HEK293 (cell line): ENCODE results near the gene NFE2L2.
A peak's percentile ranks its signal among the peaks of the same experiment; 100 is the strongest.

ENCODE experiments used
- CTCF ChIA-PET: fragments of 350-600 bp; formaldehyde crosslinking; extraction: SDS; loops from one replicate; lab custom pipeline; 2021; ENCODE audit warnings: antibody characterized with exemption; lab: Yijun Ruan, JAX
- POLR2A ChIA-PET: fragments of 300-600 bp; formaldehyde crosslinking; extraction: SDS; loops from one replicate; lab custom pipeline; 2020; ENCODE audit warnings: antibody characterized with exemption, inconsistent platforms; lab: Yijun Ruan, JAX
- H3K27ac ChIP-seq: fragments of 200-500 bp; sonication (Bioruptor generic); 2 replicates; pipeline ENCODE4 v1.5.1; 2014; ENCODE audit warnings: low read depth, low read length, control low read depth, inconsistent platforms; ENCODE audit errors: extremely low read depth
- H3K36me3 ChIP-seq, 2 experiments: fragments of 200-500 bp in 1 of 2; sonication (Bioruptor generic) in 1 of 2; 1 replicate in 1 of 2; 2 replicates in 1 of 2; pipeline ENCODE4 v1.5.1; 2014 to 2017; ENCODE audit warnings: inconsistent platforms in 2 of 2, low read length in 2 of 2; ENCODE audit not compliant: control insufficient read depth in 2 of 2, insufficient read depth in 1 of 2
- H3K4me1 ChIP-seq: fragments of 200-500 bp; sonication (Bioruptor generic); 2 replicates; pipeline ENCODE4 v1.5.1; 2014; ENCODE audit warnings: mild to moderate bottlenecking, low read length, inconsistent platforms; ENCODE audit not compliant: control insufficient read depth, insufficient read depth
- H3K4me3 ChIP-seq: 2 replicates; pipeline ENCODE4 v1.5.1; 2011; ENCODE audit warnings: low read depth, mild to moderate bottlenecking, control low read depth, low read length, moderate library complexity
- H3K9me3 ChIP-seq: fragments of 200-500 bp; sonication (Bioruptor generic); 2 replicates; pipeline ENCODE4 v1.5.1; 2014; ENCODE audit warnings: low read depth, low read length, inconsistent platforms; ENCODE audit not compliant: control insufficient read depth, insufficient read depth
- FEZF1 ChIP-seq: fragments of 450-650 bp; formaldehyde crosslinking; IDR thresholded peaks from 2 replicates; pipeline ENCODE4 v1.5.1; 2016; ENCODE audit warnings: missing biosample characterization, missing genetic modification characterization
- PRDM1 ChIP-seq: fragments of 450-650 bp; formaldehyde crosslinking; IDR thresholded peaks from 2 replicates; pipeline ENCODE4; 2016; ENCODE audit warnings: missing biosample characterization, missing genetic modification characterization
- YY2 ChIP-seq: fragments of 450-650 bp; formaldehyde crosslinking; IDR thresholded peaks from 2 replicates; pipeline ENCODE4 v1.5.1; 2016; ENCODE audit warnings: missing biosample characterization, missing genetic modification characterization
- ZBTB1 ChIP-seq: fragments of 450-650 bp; formaldehyde crosslinking; IDR thresholded peaks from 2 replicates; pipeline ENCODE4 v1.5.1; 2016; ENCODE audit warnings: missing biosample characterization, missing genetic modification characterization
- ZEB2 ChIP-seq: fragments of 450-650 bp; formaldehyde crosslinking; IDR thresholded peaks from 2 replicates; pipeline ENCODE4 v1.5.1; 2016; ENCODE audit warnings: missing biosample characterization, missing genetic modification characterization
- ZIC2 ChIP-seq: fragments of 450-650 bp; formaldehyde crosslinking; IDR thresholded peaks from 2 replicates; pipeline ENCODE4 v1.5.1; 2016; ENCODE audit warnings: missing biosample characterization, missing genetic modification characterization
- ZNF221 ChIP-seq: fragments of 450-650 bp; formaldehyde crosslinking; IDR thresholded peaks from 2 replicates; pipeline ENCODE4 v1.5.1; 2017; ENCODE audit warnings: missing biosample characterization, missing genetic modification characterization, borderline replicate concordance
- ZNF248 ChIP-seq: fragments of 450-650 bp; formaldehyde crosslinking; IDR thresholded peaks from 2 replicates; pipeline ENCODE4 v1.5.1; 2017; ENCODE audit warnings: missing biosample characterization, missing genetic modification characterization
- ZNF292 ChIP-seq: fragments of 450-650 bp; formaldehyde crosslinking; IDR thresholded peaks from 2 replicates; pipeline ENCODE4 v1.5.1; 2016; ENCODE audit warnings: low read depth, missing biosample characterization, missing genetic modification characterization, borderline replicate concordance
- ZNF423 ChIP-seq: fragments of 450-650 bp; formaldehyde crosslinking; IDR thresholded peaks from 2 replicates; pipeline ENCODE4 v1.5.1; 2016; ENCODE audit warnings: missing biosample characterization, missing genetic modification characterization
- ZNF426 ChIP-seq: fragments of 450-650 bp; formaldehyde crosslinking; IDR thresholded peaks from 2 replicates; pipeline ENCODE4 v1.5.1; 2017; ENCODE audit warnings: missing biosample characterization, missing genetic modification characterization, mild to moderate bottlenecking, inconsistent platforms, moderate library complexity
- ZNF529 ChIP-seq: fragments of 450-650 bp; formaldehyde crosslinking; IDR thresholded peaks from 2 replicates; pipeline ENCODE4 v1.5.1; 2017; ENCODE audit warnings: missing genetic modification characterization, missing biosample characterization; ENCODE audit not compliant: insufficient replicate concordance
- ZNF768 ChIP-seq: fragments of 450-650 bp; formaldehyde crosslinking; IDR thresholded peaks from 2 replicates; pipeline ENCODE4 v1.5.1; 2018; ENCODE audit warnings: missing biosample characterization, mild to moderate bottlenecking, missing genetic modification characterization
- TF ChIP-seq, protein P1 (sequence below): fragments of 450-650 bp; formaldehyde crosslinking; IDR thresholded peaks from 2 replicates; pipeline ENCODE4 v1.5.1; 2016; ENCODE audit warnings: missing biosample characterization, missing genetic modification characterization
- TF ChIP-seq, protein P2 (sequence below): fragments of 450-650 bp; formaldehyde crosslinking; IDR thresholded peaks from 2 replicates; pipeline ENCODE4 v1.5.1; 2017; ENCODE audit warnings: missing biosample characterization, missing genetic modification characterization
- TF ChIP-seq, protein P3 (sequence below): fragments of 450-650 bp; formaldehyde crosslinking; conservative IDR thresholded peaks from 2 replicates; pipeline ENCODE4 v1.5.1; 2016; ENCODE audit warnings: low read depth, missing biosample characterization, missing genetic modification characterization
- TF ChIP-seq, protein P4 (sequence below): fragments of 450-650 bp; formaldehyde crosslinking; IDR thresholded peaks from 2 replicates; pipeline ENCODE4 v1.5.1; 2017; ENCODE audit warnings: missing biosample characterization, missing genetic modification characterization
- TF ChIP-seq, protein P5 (sequence below): fragments of 450-650 bp; formaldehyde crosslinking; IDR thresholded peaks from 2 replicates; pipeline ENCODE4 v1.5.1; 2016; ENCODE audit warnings: missing biosample characterization, missing genetic modification characterization
- TF ChIP-seq, protein P6 (sequence below): fragments of 450-650 bp; formaldehyde crosslinking; IDR thresholded peaks from 2 replicates; pipeline ENCODE4 v1.5.0; 2017; ENCODE audit warnings: missing biosample characterization, missing genetic modification characterization, borderline replicate concordance

The NFE2L2 gene

DNA sequence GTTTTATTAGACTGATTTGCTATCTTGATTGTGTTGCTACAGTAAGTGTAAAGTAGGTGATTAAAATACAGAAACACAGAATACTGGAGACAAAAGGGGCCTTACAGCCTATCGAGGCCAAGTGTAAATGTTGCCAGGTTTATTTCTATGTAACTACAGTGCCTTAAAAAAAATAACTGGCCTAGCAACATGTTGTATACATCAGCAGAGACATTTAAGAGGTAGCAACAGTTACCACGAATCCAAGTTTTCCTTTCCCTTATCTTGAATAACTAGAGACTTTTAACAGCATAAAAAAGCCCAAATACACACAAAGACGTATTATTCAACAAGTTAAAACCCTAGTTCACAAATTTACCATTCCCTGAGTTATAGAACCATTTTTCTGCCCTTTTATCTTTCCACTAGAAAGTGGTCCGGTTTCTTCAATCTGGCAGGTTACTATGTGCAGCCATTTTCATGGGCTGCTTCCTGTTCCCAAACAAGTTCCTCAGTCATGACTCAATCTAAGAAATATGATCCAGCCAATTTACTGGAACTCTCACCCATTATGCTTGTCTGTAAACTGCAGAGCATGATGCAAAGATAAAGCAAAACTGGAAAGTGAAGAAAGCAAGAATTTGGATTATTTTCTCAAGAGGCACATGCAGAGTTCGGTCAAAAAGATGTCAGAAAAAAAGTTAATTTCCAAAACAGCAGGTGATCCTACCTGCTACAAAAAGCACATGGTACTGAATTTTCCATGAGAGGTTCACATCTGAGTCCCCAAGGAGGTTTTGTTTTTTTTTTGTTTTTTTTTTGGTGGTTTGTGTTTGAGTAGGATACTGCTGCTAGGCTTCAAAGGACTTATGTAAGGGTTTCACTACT is 22.2 kb downstream of the NFE2L2 start (continued):
- TF ChIP-seq, protein P1, sequence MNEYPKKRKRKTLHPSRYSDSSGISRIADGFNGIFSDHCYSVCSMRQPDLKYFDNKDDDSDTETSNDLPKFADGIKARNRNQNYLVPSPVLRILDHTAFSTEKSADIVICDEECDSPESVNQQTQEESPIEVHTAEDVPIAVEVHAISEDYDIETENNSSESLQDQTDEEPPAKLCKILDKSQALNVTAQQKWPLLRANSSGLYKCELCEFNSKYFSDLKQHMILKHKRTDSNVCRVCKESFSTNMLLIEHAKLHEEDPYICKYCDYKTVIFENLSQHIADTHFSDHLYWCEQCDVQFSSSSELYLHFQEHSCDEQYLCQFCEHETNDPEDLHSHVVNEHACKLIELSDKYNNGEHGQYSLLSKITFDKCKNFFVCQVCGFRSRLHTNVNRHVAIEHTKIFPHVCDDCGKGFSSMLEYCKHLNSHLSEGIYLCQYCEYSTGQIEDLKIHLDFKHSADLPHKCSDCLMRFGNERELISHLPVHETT (tag by site-specific recombination): 0 out of 2 replicates have a peak, but pooled peaks have one; percentile 52
- no peak for TF ChIP-seq ZNF423 (tag by site-specific recombination)
- TF ChIP-seq, protein P2, sequence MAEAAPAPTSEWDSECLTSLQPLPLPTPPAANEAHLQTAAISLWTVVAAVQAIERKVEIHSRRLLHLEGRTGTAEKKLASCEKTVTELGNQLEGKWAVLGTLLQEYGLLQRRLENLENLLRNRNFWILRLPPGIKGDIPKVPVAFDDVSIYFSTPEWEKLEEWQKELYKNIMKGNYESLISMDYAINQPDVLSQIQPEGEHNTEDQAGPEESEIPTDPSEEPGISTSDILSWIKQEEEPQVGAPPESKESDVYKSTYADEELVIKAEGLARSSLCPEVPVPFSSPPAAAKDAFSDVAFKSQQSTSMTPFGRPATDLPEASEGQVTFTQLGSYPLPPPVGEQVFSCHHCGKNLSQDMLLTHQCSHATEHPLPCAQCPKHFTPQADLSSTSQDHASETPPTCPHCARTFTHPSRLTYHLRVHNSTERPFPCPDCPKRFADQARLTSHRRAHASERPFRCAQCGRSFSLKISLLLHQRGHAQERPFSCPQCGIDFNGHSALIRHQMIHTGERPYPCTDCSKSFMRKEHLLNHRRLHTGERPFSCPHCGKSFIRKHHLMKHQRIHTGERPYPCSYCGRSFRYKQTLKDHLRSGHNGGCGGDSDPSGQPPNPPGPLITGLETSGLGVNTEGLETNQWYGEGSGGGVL (tag by site-specific recombination): no peak
- no peak for TF ChIP-seq ZNF221 (tag by site-specific recombination)
- TF ChIP-seq, protein P3, sequence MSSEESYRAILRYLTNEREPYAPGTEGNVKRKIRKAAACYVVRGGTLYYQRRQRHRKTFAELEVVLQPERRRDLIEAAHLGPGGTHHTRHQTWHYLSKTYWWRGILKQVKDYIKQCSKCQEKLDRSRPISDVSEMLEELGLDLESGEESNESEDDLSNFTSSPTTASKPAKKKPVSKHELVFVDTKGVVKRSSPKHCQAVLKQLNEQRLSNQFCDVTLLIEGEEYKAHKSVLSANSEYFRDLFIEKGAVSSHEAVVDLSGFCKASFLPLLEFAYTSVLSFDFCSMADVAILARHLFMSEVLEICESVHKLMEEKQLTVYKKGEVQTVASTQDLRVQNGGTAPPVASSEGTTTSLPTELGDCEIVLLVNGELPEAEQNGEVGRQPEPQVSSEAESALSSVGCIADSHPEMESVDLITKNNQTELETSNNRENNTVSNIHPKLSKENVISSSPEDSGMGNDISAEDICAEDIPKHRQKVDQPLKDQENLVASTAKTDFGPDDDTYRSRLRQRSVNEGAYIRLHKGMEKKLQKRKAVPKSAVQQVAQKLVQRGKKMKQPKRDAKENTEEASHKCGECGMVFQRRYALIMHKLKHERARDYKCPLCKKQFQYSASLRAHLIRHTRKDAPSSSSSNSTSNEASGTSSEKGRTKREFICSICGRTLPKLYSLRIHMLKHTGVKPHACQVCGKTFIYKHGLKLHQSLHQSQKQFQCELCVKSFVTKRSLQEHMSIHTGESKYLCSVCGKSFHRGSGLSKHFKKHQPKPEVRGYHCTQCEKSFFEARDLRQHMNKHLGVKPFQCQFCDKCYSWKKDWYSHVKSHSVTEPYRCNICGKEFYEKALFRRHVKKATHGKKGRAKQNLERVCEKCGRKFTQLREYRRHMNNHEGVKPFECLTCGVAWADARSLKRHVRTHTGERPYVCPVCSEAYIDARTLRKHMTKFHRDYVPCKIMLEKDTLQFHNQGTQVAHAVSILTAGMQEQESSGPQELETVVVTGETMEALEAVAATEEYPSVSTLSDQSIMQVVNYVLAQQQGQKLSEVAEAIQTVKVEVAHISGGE (tag by site-specific recombination): no peak
- peak; percentile 24; the same call in 1 of the 2 replicates for TF ChIP-seq YY2 (tag by site-specific recombination)
- TF ChIP-seq PRDM1 (tag by site-specific recombination): peak; percentile 96
- no peak for TF ChIP-seq ZNF426
- TF ChIP-seq, protein P4, sequence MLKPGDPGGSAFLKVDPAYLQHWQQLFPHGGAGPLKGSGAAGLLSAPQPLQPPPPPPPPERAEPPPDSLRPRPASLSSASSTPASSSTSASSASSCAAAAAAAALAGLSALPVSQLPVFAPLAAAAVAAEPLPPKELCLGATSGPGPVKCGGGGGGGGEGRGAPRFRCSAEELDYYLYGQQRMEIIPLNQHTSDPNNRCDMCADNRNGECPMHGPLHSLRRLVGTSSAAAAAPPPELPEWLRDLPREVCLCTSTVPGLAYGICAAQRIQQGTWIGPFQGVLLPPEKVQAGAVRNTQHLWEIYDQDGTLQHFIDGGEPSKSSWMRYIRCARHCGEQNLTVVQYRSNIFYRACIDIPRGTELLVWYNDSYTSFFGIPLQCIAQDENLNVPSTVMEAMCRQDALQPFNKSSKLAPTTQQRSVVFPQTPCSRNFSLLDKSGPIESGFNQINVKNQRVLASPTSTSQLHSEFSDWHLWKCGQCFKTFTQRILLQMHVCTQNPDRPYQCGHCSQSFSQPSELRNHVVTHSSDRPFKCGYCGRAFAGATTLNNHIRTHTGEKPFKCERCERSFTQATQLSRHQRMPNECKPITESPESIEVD (tag by site-specific recombination): peak; percentile 99
- no peak for TF ChIP-seq FEZF1 (tag by site-specific recombination)
- no peak for TF ChIP-seq ZNF529
- TF ChIP-seq, protein P5, sequence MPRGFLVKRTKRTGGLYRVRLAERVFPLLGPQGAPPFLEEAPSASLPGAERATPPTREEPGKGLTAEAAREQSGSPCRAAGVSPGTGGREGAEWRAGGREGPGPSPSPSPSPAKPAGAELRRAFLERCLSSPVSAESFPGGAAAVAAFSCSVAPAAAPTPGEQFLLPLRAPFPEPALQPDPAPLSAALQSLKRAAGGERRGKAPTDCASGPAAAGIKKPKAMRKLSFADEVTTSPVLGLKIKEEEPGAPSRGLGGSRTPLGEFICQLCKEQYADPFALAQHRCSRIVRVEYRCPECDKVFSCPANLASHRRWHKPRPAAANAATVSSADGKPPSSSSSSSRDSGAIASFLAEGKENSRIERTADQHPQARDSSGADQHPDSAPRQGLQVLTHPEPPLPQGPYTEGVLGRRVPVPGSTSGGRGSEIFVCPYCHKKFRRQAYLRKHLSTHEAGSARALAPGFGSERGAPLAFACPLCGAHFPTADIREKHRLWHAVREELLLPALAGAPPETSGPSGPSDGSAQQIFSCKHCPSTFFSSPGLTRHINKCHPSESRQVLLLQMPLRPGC (tag by site-specific recombination): 0 out of 2 replicates have a peak, but pooled peaks have one; percentile 19

DNA sequence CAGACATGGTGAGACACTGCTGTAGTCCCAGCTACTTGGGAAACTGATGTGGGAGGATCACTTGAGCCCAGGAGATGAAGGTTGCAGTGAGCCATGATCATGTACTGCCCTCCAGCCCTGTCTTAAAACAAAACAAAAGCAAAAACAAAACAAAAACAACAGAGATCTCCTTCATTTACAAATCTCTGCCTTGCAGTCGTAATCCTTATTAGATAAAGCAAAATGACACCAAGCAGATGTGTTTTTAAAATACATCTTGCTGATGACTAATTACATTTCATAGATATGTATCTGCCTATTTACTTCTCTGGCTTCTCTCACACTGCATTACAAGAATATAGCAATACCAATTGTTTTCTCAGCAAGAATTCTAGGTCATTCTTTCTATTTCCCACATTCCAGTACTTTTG is 22.8 kb downstream of the NFE2L2 start:
- Histone ChIP-seq H3K4me3 (peak overlapping the region; percentile 14; the same call in 1 of the 2 replicates), H3K36me3 (no peaks in the 10 kb centered on the region), H3K9me3 (no peaks in the 10 kb centered on the region), H3K4me1 (peaks cover 34% of the 10 kb centered on the region), H3K27ac (peak overlapping the region; percentile 73)
- POLR2A ChIA-PET: interaction anchor here (0.5 to 3.3 kb wide), 2 partner anchors 14 to 23 kb away, joined by 3 to 18 read pairs; partner anchors contain the start of gene NFE2L2
- CTCF ChIA-PET: interaction anchor here (0.6 to 4.5 kb wide), 3 partner anchors 12 to 22 kb away, joined by 3 to 33 read pairs (median 16); partner anchors contain the start of gene NFE2L2
- TF ChIP-seq ZBTB1 (tag by site-specific recombination): no peak
- TF ChIP-seq, protein P6, sequence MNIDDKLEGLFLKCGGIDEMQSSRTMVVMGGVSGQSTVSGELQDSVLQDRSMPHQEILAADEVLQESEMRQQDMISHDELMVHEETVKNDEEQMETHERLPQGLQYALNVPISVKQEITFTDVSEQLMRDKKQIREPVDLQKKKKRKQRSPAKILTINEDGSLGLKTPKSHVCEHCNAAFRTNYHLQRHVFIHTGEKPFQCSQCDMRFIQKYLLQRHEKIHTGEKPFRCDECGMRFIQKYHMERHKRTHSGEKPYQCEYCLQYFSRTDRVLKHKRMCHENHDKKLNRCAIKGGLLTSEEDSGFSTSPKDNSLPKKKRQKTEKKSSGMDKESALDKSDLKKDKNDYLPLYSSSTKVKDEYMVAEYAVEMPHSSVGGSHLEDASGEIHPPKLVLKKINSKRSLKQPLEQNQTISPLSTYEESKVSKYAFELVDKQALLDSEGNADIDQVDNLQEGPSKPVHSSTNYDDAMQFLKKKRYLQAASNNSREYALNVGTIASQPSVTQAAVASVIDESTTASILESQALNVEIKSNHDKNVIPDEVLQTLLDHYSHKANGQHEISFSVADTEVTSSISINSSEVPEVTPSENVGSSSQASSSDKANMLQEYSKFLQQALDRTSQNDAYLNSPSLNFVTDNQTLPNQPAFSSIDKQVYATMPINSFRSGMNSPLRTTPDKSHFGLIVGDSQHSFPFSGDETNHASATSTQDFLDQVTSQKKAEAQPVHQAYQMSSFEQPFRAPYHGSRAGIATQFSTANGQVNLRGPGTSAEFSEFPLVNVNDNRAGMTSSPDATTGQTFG (tag by site-specific recombination): no peak
- TF ChIP-seq ZEB2 (tag by site-specific recombination): no peak
- no peak for TF ChIP-seq ZNF248 (tag by site-specific recombination)
- no peak for TF ChIP-seq ZNF292 (tag by site-specific recombination)
- TF ChIP-seq ZIC2 (tag by site-specific recombination): no peak
- TF ChIP-seq ZNF768 (tag by site-specific recombination): no peak
- TF ChIP-seq, protein P5 (tag by site-specific recombination): no peak
